WTC11 (cell line): Measurements from ENCODE around the gene FLT3. TPM values are rescaled to one million over a fixed set of nuclear protein-coding genes. Genes with fewer than 3 reads are reported as not detected.

Experiments
- ATAC-seq: fragments of 200-7000 bp; cut with Tn5 transposase; 2 replicates; pipeline ENCODE4 v1.10.0; 2021; ENCODE audit warnings: mild to moderate bottlenecking, moderate library complexity
- CTCF ChIA-PET: fragments of 300-600 bp; sonication (Branson Sonifier 250); formaldehyde crosslinking; loops from one replicate; lab custom pipeline; 2021; ENCODE audit warnings: antibody characterized with exemption; lab: Charles Lee
- POLR2A ChIA-PET: fragments of 350-600 bp; sonication (Branson Sonifier 250); formaldehyde crosslinking; loops from one replicate; lab custom pipeline; 2021; ENCODE audit warnings: antibody characterized with exemption; lab: Charles Lee
- DNase-seq: peaks from one replicate; pipeline ENCODE4 v3.0.0; 2021; ENCODE audit warnings: low spot score
- H3K27ac Mint-ChIP-seq: 2 replicates; pipeline ENCODE4 v1.8.0; 2021; ENCODE audit warnings: mixed read lengths
- H3K27me3 Mint-ChIP-seq: 2 replicates; pipeline ENCODE4 v1.8.0; 2021; ENCODE audit warnings: low read depth, mild to moderate bottlenecking, moderate library complexity, mixed read lengths
- H3K36me3 Mint-ChIP-seq: 2 replicates; pipeline ENCODE4 v1.8.0; 2021; ENCODE audit warnings: mixed read lengths
- H3K4me1 Mint-ChIP-seq: 2 replicates; pipeline ENCODE4 v1.8.0; 2022; ENCODE audit warnings: mixed read lengths
- H3K4me3 Mint-ChIP-seq: 2 replicates; pipeline ENCODE4 v1.8.0; 2021; ENCODE audit warnings: mild to moderate bottlenecking, moderate library complexity, mixed read lengths
- H3K9me3 Mint-ChIP-seq: 2 replicates; pipeline ENCODE4 v1.8.0; 2021; ENCODE audit warnings: mixed read lengths
- HMGA2 ChIP-seq: fragments of 250-450 bp; sonication (Bioruptor Pico); IDR thresholded peaks from 2 replicates; pipeline ENCODE4 v1.4.0; 2021; ENCODE audit warnings: mild to moderate bottlenecking, moderate library complexity
- IRF2 ChIP-seq: sonication (generic); formaldehyde crosslinking; IDR thresholded peaks from 2 replicates; pipeline ENCODE4 v1.8.0; 2022; ENCODE audit warnings: low read depth, missing genetic modification reagents, borderline replicate concordance
- NFYB ChIP-seq: sonication (generic); formaldehyde crosslinking; conservative IDR thresholded peaks from 2 replicates; pipeline ENCODE4 v1.8.0; 2022; ENCODE audit warnings: low read depth, missing genetic modification reagents
- NR2C2 ChIP-seq: sonication (generic); formaldehyde crosslinking; IDR thresholded peaks from 2 replicates; pipeline ENCODE4 v1.8.0; 2022; ENCODE audit warnings: mild to moderate bottlenecking, missing genetic modification reagents
- RORB ChIP-seq: fragments of 250-450 bp; sonication (Bioruptor Pico); IDR thresholded peaks from 2 replicates; pipeline ENCODE4 v1.9.0; 2021; ENCODE audit warnings: mild to moderate bottlenecking
- SP1 ChIP-seq: sonication (generic); formaldehyde crosslinking; conservative IDR thresholded peaks from 2 replicates; pipeline ENCODE4 v1.8.1; 2022; ENCODE audit warnings: missing genetic modification reagents
- total RNA-seq: library from RNA; stranded (reverse); gene quantifications from 3 replicates; pipeline ENCODE4 v1.2.3, GENCODE V29; 2021
- TF ChIP-seq, protein P1 (sequence below): sonication (generic); formaldehyde crosslinking; IDR thresholded peaks from 2 replicates; pipeline ENCODE4 v1.8.0; 2022; ENCODE audit warnings: mild to moderate bottlenecking, missing genetic modification reagents
- TF ChIP-seq, protein P2 (sequence below): sonication (generic); formaldehyde crosslinking; IDR thresholded peaks from 2 replicates; pipeline ENCODE4 v1.8.0; 2022; ENCODE audit warnings: mild to moderate bottlenecking, missing genetic modification reagents
- TF ChIP-seq, protein P3 (sequence below): fragments of 250-450 bp; sonication (Bioruptor Pico); IDR thresholded peaks from 2 replicates; pipeline ENCODE4 v1.8.0; 2021; ENCODE audit warnings: mild to moderate bottlenecking
- TF ChIP-seq, protein P4 (sequence below): fragments of 250-450 bp; sonication (Bioruptor Pico); IDR thresholded peaks from 2 replicates; pipeline ENCODE4 v1.9.0; 2021; ENCODE audit warnings: mild to moderate bottlenecking
- TF ChIP-seq, protein P5 (sequence below): sonication (generic); formaldehyde crosslinking; IDR thresholded peaks from 2 replicates; pipeline ENCODE4 v1.8.1; 2023; ENCODE audit warnings: mild to moderate bottlenecking, missing genetic modification reagents, borderline replicate concordance
- TF ChIP-seq, protein P6 (sequence below): sonication (generic); formaldehyde crosslinking; IDR thresholded peaks from 2 replicates; pipeline ENCODE4 v1.8.1; 2022; ENCODE audit warnings: mild to moderate bottlenecking, missing genetic modification reagents, moderate library complexity, borderline replicate concordance

FLT3 gene
- total RNA-seq, 1 experiment from 2014 or later, result 0.15 TPM

DNA sequence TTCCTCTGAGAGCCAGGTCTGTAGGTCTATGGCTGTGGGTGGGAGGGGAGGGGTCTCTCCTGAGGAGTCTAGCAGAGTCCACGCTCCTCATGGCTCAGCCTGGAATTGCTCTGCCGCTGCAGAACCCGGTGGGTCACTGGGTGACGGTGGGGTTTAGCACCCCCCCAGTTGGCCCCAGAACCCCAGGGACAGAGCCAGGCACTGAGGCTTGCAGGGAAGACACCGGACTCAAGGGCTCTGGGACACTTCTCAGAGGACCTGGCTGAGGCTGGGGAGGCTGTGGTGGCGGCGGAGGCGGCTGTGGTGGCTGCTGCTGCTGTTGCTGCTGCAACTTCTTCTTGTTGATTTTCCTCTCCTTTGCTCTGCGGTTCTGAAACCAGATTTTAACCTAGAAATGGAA lies 137.4 kb downstream of the FLT3 start:
- TF ChIP-seq IRF2 (CRISPR knock-in tag) (no peak), RORB (CRISPR knock-in tag) (no peak), HMGA2 (CRISPR knock-in tag) (no peak), SP1 (CRISPR knock-in tag) (no peak)
- TF ChIP-seq, protein P1, sequence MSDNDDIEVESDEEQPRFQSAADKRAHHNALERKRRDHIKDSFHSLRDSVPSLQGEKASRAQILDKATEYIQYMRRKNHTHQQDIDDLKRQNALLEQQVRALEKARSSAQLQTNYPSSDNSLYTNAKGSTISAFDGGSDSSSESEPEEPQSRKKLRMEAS, result no peak
- TF ChIP-seq, protein P2, sequence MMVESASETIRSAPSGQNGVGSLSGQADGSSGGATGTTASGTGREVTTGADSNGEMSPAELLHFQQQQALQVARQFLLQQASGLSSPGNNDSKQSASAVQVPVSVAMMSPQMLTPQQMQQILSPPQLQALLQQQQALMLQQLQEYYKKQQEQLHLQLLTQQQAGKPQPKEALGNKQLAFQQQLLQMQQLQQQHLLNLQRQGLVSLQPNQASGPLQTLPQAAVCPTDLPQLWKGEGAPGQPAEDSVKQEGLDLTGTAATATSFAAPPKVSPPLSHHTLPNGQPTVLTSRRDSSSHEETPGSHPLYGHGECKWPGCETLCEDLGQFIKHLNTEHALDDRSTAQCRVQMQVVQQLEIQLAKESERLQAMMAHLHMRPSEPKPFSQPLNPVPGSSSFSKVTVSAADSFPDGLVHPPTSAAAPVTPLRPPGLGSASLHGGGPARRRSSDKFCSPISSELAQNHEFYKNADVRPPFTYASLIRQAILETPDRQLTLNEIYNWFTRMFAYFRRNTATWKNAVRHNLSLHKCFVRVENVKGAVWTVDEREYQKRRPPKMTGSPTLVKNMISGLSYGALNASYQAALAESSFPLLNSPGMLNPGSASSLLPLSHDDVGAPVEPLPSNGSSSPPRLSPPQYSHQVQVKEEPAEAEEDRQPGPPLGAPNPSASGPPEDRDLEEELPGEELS (CRISPR knock-in tag), result no peak
- TF ChIP-seq, protein P3, sequence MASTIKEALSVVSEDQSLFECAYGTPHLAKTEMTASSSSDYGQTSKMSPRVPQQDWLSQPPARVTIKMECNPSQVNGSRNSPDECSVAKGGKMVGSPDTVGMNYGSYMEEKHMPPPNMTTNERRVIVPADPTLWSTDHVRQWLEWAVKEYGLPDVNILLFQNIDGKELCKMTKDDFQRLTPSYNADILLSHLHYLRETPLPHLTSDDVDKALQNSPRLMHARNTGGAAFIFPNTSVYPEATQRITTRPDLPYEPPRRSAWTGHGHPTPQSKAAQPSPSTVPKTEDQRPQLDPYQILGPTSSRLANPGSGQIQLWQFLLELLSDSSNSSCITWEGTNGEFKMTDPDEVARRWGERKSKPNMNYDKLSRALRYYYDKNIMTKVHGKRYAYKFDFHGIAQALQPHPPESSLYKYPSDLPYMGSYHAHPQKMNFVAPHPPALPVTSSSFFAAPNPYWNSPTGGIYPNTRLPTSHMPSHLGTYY (CRISPR knock-in tag), result no peak
- TF ChIP-seq, protein P4, sequence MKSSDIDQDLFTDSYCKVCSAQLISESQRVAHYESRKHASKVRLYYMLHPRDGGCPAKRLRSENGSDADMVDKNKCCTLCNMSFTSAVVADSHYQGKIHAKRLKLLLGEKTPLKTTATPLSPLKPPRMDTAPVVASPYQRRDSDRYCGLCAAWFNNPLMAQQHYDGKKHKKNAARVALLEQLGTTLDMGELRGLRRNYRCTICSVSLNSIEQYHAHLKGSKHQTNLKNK (CRISPR knock-in tag), result no peak
- H3K4me1 Mint-ChIP-seq, result peaks cover 56% of the 10 kb centered on the region
- H3K9me3 Mint-ChIP-seq, result no peaks in the 10 kb centered on the region
- ChIA-PET POLR2A (interaction anchor here (1.0 kb wide), 1 partner anchor 13 kb away, joined by 3 read pairs; no protein-coding TSS in a partner anchor), CTCF (interaction anchor here (1.0 to 3.6 kb wide), 9 partner anchors 8 to 601 kb away, joined by 3 to 46 read pairs (median 10); no protein-coding TSS in a partner anchor)
- DNase-seq (no peak), ATAC-seq (no peak)
- no peaks in the 10 kb centered on the region for H3K36me3 Mint-ChIP-seq
- peaks cover 100% of the 10 kb centered on the region for H3K27me3 Mint-ChIP-seq
- H3K4me3 Mint-ChIP-seq, result no peak overlapping the region
- no peak overlapping the region for H3K27ac Mint-ChIP-seq

DNA sequence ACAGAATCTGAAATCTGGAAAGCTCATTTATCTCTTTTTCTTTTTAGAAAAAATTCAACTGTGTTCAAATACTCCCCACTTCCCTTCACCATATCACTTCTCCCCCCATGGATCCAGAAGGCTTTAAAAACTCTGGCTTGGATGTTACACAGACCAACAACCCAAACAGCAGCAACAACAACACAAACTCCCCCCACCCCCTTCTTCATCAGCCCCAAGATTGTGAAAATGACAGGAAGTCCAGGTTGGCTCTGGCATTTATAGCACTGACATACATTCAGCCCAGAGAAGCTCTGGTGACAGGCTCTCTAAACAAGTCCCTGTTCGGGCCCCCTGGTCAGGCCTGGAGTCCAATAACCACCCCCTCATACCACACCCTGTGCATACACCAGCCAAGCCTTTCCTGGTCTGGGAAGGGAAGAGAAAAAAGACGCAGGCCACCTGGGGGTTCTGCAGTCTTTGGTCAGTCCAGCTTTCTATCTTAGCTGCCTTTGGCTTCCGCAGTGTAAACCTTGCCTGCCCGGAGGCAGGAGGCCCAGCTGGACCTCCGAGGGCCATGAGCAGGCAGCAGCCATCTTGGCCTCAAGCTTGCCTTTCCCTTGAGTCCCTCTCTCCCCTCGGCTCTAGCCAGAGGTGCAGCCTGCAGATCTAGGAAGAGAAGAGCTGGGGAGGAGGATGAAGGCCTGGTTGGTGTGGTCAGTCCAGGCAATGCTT lies 138.1 kb downstream of the FLT3 start:
- no peaks in the 10 kb centered on the region for H3K9me3 Mint-ChIP-seq
- no peak overlapping the region for H3K27ac Mint-ChIP-seq
- H3K36me3 Mint-ChIP-seq, result no peaks in the 10 kb centered on the region
- H3K27me3 Mint-ChIP-seq, result peaks cover 100% of the 10 kb centered on the region
- CTCF ChIA-PET, result interaction anchor here (1.0 to 3.6 kb wide), 10 partner anchors 9 to 600 kb away, joined by 3 to 46 read pairs (median 8); no protein-coding TSS in a partner anchor
- DNase-seq, result no peak
- peaks cover 49% of the 10 kb centered on the region for H3K4me1 Mint-ChIP-seq
- H3K4me3 Mint-ChIP-seq, result peak overlapping the region; percentile 25
- TF ChIP-seq, protein P5, sequence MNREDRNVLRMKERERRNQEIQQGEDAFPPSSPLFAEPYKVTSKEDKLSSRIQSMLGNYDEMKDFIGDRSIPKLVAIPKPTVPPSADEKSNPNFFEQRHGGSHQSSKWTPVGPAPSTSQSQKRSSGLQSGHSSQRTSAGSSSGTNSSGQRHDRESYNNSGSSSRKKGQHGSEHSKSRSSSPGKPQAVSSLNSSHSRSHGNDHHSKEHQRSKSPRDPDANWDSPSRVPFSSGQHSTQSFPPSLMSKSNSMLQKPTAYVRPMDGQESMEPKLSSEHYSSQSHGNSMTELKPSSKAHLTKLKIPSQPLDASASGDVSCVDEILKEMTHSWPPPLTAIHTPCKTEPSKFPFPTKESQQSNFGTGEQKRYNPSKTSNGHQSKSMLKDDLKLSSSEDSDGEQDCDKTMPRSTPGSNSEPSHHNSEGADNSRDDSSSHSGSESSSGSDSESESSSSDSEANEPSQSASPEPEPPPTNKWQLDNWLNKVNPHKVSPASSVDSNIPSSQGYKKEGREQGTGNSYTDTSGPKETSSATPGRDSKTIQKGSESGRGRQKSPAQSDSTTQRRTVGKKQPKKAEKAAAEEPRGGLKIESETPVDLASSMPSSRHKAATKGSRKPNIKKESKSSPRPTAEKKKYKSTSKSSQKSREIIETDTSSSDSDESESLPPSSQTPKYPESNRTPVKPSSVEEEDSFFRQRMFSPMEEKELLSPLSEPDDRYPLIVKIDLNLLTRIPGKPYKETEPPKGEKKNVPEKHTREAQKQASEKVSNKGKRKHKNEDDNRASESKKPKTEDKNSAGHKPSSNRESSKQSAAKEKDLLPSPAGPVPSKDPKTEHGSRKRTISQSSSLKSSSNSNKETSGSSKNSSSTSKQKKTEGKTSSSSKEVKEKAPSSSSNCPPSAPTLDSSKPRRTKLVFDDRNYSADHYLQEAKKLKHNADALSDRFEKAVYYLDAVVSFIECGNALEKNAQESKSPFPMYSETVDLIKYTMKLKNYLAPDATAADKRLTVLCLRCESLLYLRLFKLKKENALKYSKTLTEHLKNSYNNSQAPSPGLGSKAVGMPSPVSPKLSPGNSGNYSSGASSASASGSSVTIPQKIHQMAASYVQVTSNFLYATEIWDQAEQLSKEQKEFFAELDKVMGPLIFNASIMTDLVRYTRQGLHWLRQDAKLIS (CRISPR knock-in tag), result no peak
- TF ChIP-seq HMGA2 (CRISPR knock-in tag) (no peak), IRF2 (CRISPR knock-in tag) (no peak), NR2C2 (CRISPR knock-in tag) (no peak), NFYB (no peak)
- TF ChIP-seq, protein P6, sequence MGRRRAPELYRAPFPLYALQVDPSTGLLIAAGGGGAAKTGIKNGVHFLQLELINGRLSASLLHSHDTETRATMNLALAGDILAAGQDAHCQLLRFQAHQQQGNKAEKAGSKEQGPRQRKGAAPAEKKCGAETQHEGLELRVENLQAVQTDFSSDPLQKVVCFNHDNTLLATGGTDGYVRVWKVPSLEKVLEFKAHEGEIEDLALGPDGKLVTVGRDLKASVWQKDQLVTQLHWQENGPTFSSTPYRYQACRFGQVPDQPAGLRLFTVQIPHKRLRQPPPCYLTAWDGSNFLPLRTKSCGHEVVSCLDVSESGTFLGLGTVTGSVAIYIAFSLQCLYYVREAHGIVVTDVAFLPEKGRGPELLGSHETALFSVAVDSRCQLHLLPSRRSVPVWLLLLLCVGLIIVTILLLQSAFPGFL, result no peak
- TF ChIP-seq, all 79 proteins: peak for 0
- no peak for ATAC-seq
- POLR2A ChIA-PET, result interaction anchor here (1.0 kb wide), 1 partner anchor 13 kb away, joined by 3 read pairs; no protein-coding TSS in a partner anchor
